Right lobe of liver (tissue), 6 donors: Measurements from ENCODE around the gene GGA1. TPM values are rescaled to one million over a fixed set of nuclear protein-coding genes. Genes with fewer than 3 reads are reported as not detected.
A peak's percentile ranks its signal among the peaks of the same experiment; 100 is the strongest.

Experiments used
- ATAC-seq, 4 donors: fragments of 200-7000 bp; cut with Tn5 transposase; one replicate each; pipeline ENCODE4 v1.9.1; 2020; ENCODE audit warnings: mild to moderate bottlenecking in 4 of 4, moderate library complexity in 4 of 4
- DNase-seq, 3 donors: peaks; one replicate each; pipeline ENCODE4 v3.0.0-alpha.2; 2020
- H3K27ac ChIP-seq, 3 donors: fragments of 200-600 bp; one replicate each; pipeline ENCODE4 v1.8.0; 2022
- H3K27me3 ChIP-seq, 2 donors: fragments of 200-600 bp; one replicate each; pipeline ENCODE4 v1.8.0; 2022
- H3K36me3 ChIP-seq, 4 donors: fragments of 200-600 bp; sonication (generic) in 1 of 4; one replicate each; pipeline versions ENCODE4 v1.5.1 to v1.8.0; 2017 to 2022; ENCODE audit warnings: control low read depth in 1 of 4
- H3K4me1 ChIP-seq, 4 donors: fragments of 200-600 bp; sonication (generic) in 1 of 4; one replicate each; pipeline versions ENCODE4 v1.5.1 to v1.8.0; 2017 to 2022; ENCODE audit warnings: control low read depth in 1 of 4
- H3K4me3 ChIP-seq, 3 donors: fragments of 200-600 bp; one replicate each; pipeline ENCODE4 v1.8.0; 2022
- H3K9me3 ChIP-seq, 4 donors: fragments of 200-600 bp; sonication (generic) in 1 of 4; one replicate each; pipeline versions ENCODE4 v1.5.1 to v1.8.0; 2017 to 2022; ENCODE audit warnings: control low read depth in 1 of 4
- CTCF ChIP-seq, 4 donors: fragments of 200-600 bp in 3 of 4; fragments of 450-650 bp in 1 of 4; IDR thresholded peaks; one replicate each; pipeline versions ENCODE4 v1.5.1 to v1.8.0; 2016 to 2022; ENCODE audit warnings: antibody characterized with exemption in 4 of 4, mild to moderate bottlenecking in 2 of 4
- POLR2A ChIP-seq: fragments of 450-650 bp; IDR thresholded peaks from one replicate; pipeline ENCODE4 v1.6.1; 2017; ENCODE audit warnings: antibody characterized with exemption, mild to moderate bottlenecking
- WGBS: methylation state at CpG from one replicate; pipeline ENCODE4 v1.1.6; 2018; ENCODE audit warnings: low coverage, low lambda C conversion rate; ENCODE audit not compliant: insufficient coverage; ENCODE audit errors: missing lambda C conversion rate; 5-methylcytosine and 5-hydroxymethylcytosine counted together
- intact Hi-C, 2 donors: fragments of 100-400 bp; cut with DNase I; formaldehyde crosslinking; loops; one replicate each; pipeline versions ENCODE4 v1.11.2 to v1.14.1; 2022
- total RNA-seq, 6 experiments: library from RNA; depleted of rRNA in 2 of 6; stranded (reverse); fragments of >200 nt in 2 of 6; fragmentation: NEBNext Ultra II Directional in 3 of 6; extraction: Animal tissue kit (Norgen Biotek cat#: 25700) in 3 of 6; gene quantifications; one replicate each; pipeline versions ENCODE4 v1.1.0 to v1.2.4, GENCODE V29; 2016 to 2023
- donor health status: DM: no; HTN: yes; CAD: no.
- donor health status: DM: no; HTN: no; CAD: no.
- donor health status: DM: no; HTN: no; CAD: no.
- donor health status: DM: no; HTN: yes; CAD: no.
- donor health status: DM: no; HTN: yes; CAD: no.

Gene GGA1
- total RNA-seq, 6 experiments from 2014 or later = 18.4 to 27.3 (median 24.1) TPM

DNA sequence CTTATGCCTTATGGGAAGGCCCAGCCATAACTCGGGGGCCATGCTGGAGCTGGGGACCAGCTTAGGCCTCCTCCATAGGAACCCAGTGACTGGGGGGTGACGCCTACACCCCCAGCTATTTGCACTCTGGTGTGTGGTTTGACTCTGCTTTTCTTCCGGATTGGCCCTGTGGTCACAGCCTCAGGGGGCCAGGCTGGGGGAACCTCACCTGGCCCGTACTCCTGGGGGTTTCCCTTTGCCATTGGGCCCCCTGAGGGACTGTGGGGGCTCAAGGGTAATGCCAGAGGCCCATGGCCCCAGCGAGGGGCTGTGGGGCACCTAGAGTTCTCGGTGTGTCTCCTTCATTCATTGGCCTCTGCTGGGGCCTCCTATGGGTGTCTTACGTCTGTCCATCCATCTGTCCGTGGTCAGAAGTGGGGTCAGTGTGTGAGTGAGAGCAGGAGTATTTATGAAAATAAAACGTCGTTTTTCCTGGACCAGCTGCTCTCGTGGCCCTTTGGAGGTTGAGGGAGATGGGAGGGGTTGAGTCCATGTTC lies 24.5 kb downstream of the GGA1 start:
- peak in 1 of 3 donors; percentile 19 for DNase-seq
- ATAC-seq = peak in 1 of 4 donors; percentile 3
- Histone ChIP-seq H3K4me1 (peaks cover 0 to 38% (median 16%) of the 10 kb centered on the region in 4 donors), H3K36me3 (peaks cover 0 to 5% (median 1%) of the 10 kb centered on the region in 4 donors), H3K27me3 (no peaks in the 10 kb centered on the region), H3K9me3 (no peaks in the 10 kb centered on the region), H3K4me3 (no peak overlapping the region), H3K27ac (peak overlapping the region; percentile 28 to 82 (median 70))
- no peak for TF ChIP-seq POLR2A
- 42% methylated on average over 5 of the region's 11 CpGs for WGBS
- intact Hi-C loops = no loop called here

GRCh38 chr22:37633625-37634416 lies 25.2 kb downstream of the GGA1 start:
- Histone ChIP-seq H3K27ac (peak overlapping the region; percentile 28 to 82 (median 70)), H3K27me3 (no peaks in the 10 kb centered on the region), H3K4me3 (no peak overlapping the region), H3K9me3 (no peaks in the 10 kb centered on the region), H3K4me1 (peaks cover 0 to 38% (median 16%) of the 10 kb centered on the region in 4 donors), H3K36me3 (peaks cover 0 to 5% (median 1%) of the 10 kb centered on the region in 4 donors)
- DNase-seq (peak; percentile 75 to 88 (median 87)), ATAC-seq (peak; percentile 65 to 80 (median 74))
- WGBS = 4% methylated on average over 5 of the region's 24 CpGs
- intact Hi-C loops = no loop called here
- TF ChIP-seq POLR2A = no peak
- peak in 1 of 4 donors; percentile 12 for TF ChIP-seq CTCF (IDR thresholded peaks at IDR 0.05)

GRCh38 chr22:37634417-37634924 lies 25.8 kb downstream of the GGA1 start:
- Histone ChIP-seq H3K27me3 (no peaks in the 10 kb centered on the region), H3K4me3 (no peak overlapping the region), H3K9me3 (no peaks in the 10 kb centered on the region), H3K4me1 (peaks cover 0 to 43% (median 16%) of the 10 kb centered on the region in 4 donors), H3K27ac (peak overlapping the region in 2 of 3 donors; percentile 70 to 82), H3K36me3 (peaks cover 0 to 5% (median under 1%) of the 10 kb centered on the region in 4 donors)
- intact Hi-C loops = no loop called here
- peak in 1 of 3 donors; percentile 39 for DNase-seq
- no peak for ATAC-seq
- WGBS = 80% methylated on average over 1 of the region's 8 CpGs
- TF ChIP-seq POLR2A (no peak), CTCF (IDR thresholded peaks at IDR 0.05) (no peak)

DNA sequence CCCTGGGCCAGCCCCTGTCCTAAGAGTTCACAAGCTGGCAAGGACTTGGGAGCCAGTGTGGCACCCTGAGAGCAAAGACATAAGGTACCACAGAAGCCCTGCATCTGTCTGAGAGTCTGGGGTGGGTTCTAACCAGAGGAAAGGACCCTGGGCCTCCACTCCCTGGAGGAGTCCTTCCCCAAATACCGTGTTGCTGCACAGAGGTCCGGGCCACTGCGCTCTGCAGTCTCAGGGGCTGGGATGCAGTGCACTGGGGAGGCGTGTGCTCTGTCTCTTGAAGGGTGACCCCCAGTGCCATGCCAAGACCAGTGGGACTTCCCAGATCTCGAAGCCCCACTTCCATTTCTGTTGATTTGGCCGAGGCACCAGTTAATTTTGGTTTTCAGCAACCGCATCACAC lies 26.5 kb downstream of the GGA1 start:
- H3K27ac ChIP-seq = no peak overlapping the region
- TF ChIP-seq POLR2A (no peak), CTCF (IDR thresholded peaks at IDR 0.05) (no peak)
- DNase-seq (no peak), ATAC-seq (no peak)
- intact Hi-C loops = no loop called here
- no peaks in the 10 kb centered on the region for H3K9me3 ChIP-seq
- peaks cover 0 to 48% (median 16%) of the 10 kb centered on the region in 4 donors for H3K4me1 ChIP-seq
- no peak overlapping the region for H3K4me3 ChIP-seq
- H3K27me3 ChIP-seq = no peaks in the 10 kb centered on the region
- peaks cover 0 to 3% (median 0%) of the 10 kb centered on the region in 4 donors for H3K36me3 ChIP-seq
- WGBS = 96% methylated on average over 4 of the region's 7 CpGs
